ENCODE measurements around the gene INSIG1. TPM values are rescaled to one million over a fixed set of nuclear protein-coding genes. Genes with fewer than 3 reads are reported as not detected.

INSIG1 gene
- total RNA-seq, 8 experiments from 2014 or later, result 12.9 to 89.4 (median 35.8) TPM

GRCh38 chr7:155355745-155356144 lies 58.1 kb downstream of the INSIG1 start:
- WGBS, 10 experiments, result 40 to 100% (median 74%) methylated on average over 1 to 7 of the region's 8 CpGs; no CpG with 5 or more reads in 6 of the 10 experiments
- Histone ChIP-seq H3K4me1 (replicated peaks in 1 of 2) (no peaks in the 10 kb centered on the region), H3K27ac (no peak overlapping the region), H3K4me3 (no peak overlapping the region)
- in situ Hi-C loops (cut with MboI; ENCODE audit: low pct_unique_long_range_greater_than_20kb in 2 of 9, low sequenced_read_pairs in 9 of 9, unreplicated experiment in 9 of 9), result loop anchor here in 1 of 9 experiments (25.0 kb wide), 1 partner anchor 443 kb away; no protein-coding TSS in a partner anchor
- no peak for ATAC-seq (replicated peaks in 6 of 8)

- H3K4me1 ChIP-seq (replicated peaks in 1 of 2), result no peaks in the 10 kb centered on the region
- no peak overlapping the region for H3K27ac ChIP-seq
- no peak overlapping the region for H3K4me3 ChIP-seq
- WGBS, 10 experiments, result 10 to 100% (median 37%) methylated on average over 1 to 10 of the region's 14 CpGs
- in situ Hi-C loops (cut with MboI; ENCODE audit: low pct_unique_long_range_greater_than_20kb in 2 of 9, low sequenced_read_pairs in 9 of 9, unreplicated experiment in 9 of 9), result loop anchor here in 1 of 9 experiments (25.0 kb wide), 1 partner anchor 444 kb away; no protein-coding TSS in a partner anchor
- ATAC-seq (replicated peaks in 6 of 8), result peak in 2 of 8 experiments; percentile 40 to 69
Observed at GRCh38 chr7:155356323-155357105, 58.8 kb downstream of the INSIG1 start.

DNA sequence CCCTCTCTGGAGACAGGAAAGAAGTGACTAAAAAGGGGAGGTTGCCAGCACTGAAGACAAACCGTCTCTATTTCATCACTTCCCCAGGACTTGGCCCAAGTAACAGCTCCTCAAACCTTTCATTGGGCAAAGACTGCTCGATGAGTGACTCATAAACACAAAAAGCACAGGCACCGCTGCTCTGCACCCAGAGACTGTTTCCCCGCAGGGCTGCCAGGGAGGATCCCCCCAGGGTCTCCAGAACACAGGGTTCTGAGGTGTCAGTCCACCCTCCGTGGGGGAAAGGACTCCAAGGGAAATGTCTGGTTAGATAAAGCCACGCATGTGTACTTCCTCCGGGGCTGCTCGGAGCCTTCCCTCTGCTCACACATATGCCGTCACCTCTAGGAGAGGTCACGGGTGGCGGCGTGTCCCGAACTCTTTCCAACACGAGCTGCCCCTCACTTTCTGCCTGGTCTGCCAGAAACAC lies 59.9 kb downstream of the INSIG1 start:
- 20 to 100% (median 76%) methylated on average over 1 to 6 of the region's 14 CpGs; no CpG with 5 or more reads in 4 of the 10 experiments for WGBS, 10 experiments
- H3K27ac ChIP-seq, result no peak overlapping the region
- in situ Hi-C loops (cut with MboI; ENCODE audit: low pct_unique_long_range_greater_than_20kb in 2 of 9, low sequenced_read_pairs in 9 of 9, unreplicated experiment in 9 of 9), result loop anchor here in 1 of 9 experiments (25.0 kb wide), 1 partner anchor 445 kb away; no protein-coding TSS in a partner anchor
- ATAC-seq (replicated peaks in 6 of 8), result peak in 1 of 8 experiments; percentile 26
- H3K4me3 ChIP-seq, result no peak overlapping the region
- H3K4me1 ChIP-seq (replicated peaks in 1 of 2), result no peaks in the 10 kb centered on the region

DNA sequence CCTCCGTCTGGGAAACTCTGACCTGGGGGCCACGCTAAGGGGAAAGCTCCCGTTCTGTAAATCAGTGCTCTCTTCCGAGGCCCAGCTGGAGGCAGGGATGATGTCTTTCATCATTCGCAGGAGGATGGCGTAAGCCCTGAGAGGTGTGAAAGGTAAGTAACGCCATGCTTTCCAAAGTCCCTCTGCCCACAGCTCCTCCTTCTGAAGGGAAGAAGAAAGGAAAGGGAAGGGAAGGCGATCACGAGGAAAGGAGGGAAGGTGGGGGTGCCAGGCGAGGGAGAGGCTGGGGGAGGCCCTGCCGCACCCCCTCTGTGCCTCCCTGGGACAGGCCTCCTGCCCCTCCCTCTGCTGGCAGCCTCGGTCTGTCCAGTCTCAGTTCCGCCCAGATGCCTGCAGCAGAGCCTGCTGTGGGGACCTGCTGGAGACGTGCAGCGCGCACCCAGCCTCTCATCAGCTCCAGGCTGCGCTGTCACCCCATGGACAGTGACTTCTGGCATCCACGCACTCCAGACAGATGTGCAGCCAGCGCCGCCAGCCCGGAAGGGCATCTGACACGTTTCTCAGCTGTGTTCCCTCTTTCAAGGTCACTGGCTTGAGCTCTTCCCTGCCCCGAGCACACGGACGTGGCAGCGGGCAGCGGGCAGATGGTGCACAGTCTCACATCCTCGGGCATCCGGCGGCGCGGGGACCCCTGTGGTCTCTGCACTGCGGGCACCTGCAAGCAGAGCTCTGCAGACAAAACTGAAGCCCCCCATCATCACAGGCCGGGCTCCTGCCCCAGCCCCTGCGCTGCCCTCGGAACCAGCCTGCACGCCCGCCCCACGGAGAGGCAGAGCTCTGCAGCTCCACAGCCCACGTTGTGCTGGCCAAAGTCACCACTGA lies 60.6 kb downstream of the INSIG1 start:
- Histone ChIP-seq H3K27ac (no peak overlapping the region), H3K4me3 (no peak overlapping the region), H3K4me1 (replicated peaks in 1 of 2) (no peaks in the 10 kb centered on the region)
- WGBS, 10 experiments, result 23 to 59% methylated on average over 3 to 7 of the region's 40 CpGs; no CpG with 5 or more reads in 8 of the 10 experiments
- in situ Hi-C loops (cut with MboI; ENCODE audit: low pct_unique_long_range_greater_than_20kb in 2 of 9, low sequenced_read_pairs in 9 of 9, unreplicated experiment in 9 of 9), result loop anchor here in 1 of 9 experiments (25.0 kb wide), 1 partner anchor 446 kb away; no protein-coding TSS in a partner anchor
- ATAC-seq (replicated peaks in 6 of 8), result peak in 6 of 8 experiments; percentile 7 to 60 (median 40)

- WGBS, 10 experiments, result 17 to 90% (median 27%) methylated on average over 2 to 5 of the region's 16 CpGs; no CpG with 5 or more reads in 7 of the 10 experiments
- in situ Hi-C loops (cut with MboI; ENCODE audit: low pct_unique_long_range_greater_than_20kb in 2 of 9, low sequenced_read_pairs in 9 of 9, unreplicated experiment in 9 of 9), result loop anchor here in 1 of 9 experiments (25.0 kb wide), 1 partner anchor 447 kb away; no protein-coding TSS in a partner anchor
- Histone ChIP-seq H3K27ac (no peak overlapping the region), H3K4me3 (no peak overlapping the region), H3K4me1 (replicated peaks in 1 of 2) (no peaks in the 10 kb centered on the region)
- ATAC-seq (replicated peaks in 6 of 8), result no peak
Observed at GRCh38 chr7:155358948-155359712, 61.5 kb downstream of the INSIG1 start.

Other genes starting within 250 kb of the INSIG1 start
- under 1 TPM in 5 of 8 experiments, not detected in 3; 0.04 to 0.57 (median 0.09) TPM for gene HTR5A, start 227.6 kb upstream of the INSIG1 start, total RNA-seq
- gene EN2, start 160.3 kb downstream of the INSIG1 start, total RNA-seq, result 1 to 10 TPM in 1 of 8 experiments, under 1 TPM in 6, not detected in 1; 0.10 to 1.3 (median 0.49) TPM
- under 1 TPM in 3 of 8 experiments, not detected in 5; 0.17 to 0.46 (median 0.28) TPM for gene CNPY1, start 248.7 kb downstream of the INSIG1 start, total RNA-seq